ENCODE data around the gene EFHD1.

EFHD1 gene

GRCh38 chr2:232635820-232636219, 2.4 kb downstream of the EFHD1 start:
- Histone ChIP-seq H3K4me1 (ENCODE audit: control insufficient read depth, insufficient read depth, low read length) (peaks cover 15% of the 10 kb centered on the region), H3K9ac (ENCODE audit: low read length in 2 of 2) (no peak overlapping the region), H3K9me3 (ENCODE audit: control insufficient read depth in 2 of 2, low read length in 2 of 2) (no peaks in the 10 kb centered on the region), H3K36me3 (ENCODE audit: control insufficient read depth in 2 of 2, insufficient read depth in 2 of 2, low read length in 2 of 2) (no peaks in the 10 kb centered on the region), H3K27me3 (ENCODE audit: control insufficient read depth in 1 of 2, insufficient read depth in 2 of 2, low read length in 2 of 2) (peaks cover 21 to 33% of the 10 kb centered on the region in 2 donors), H3K27ac (ENCODE audit: low read length) (no peak overlapping the region), H3K4me3 (ENCODE audit: low read length in 2 of 2) (no peak overlapping the region)

- Histone ChIP-seq H3K4me3 (ENCODE audit: low read length in 2 of 2) (no peak overlapping the region), H3K27ac (ENCODE audit: low read length) (no peak overlapping the region), H3K36me3 (ENCODE audit: control insufficient read depth in 2 of 2, insufficient read depth in 2 of 2, low read length in 2 of 2) (no peaks in the 10 kb centered on the region), H3K9ac (ENCODE audit: low read length in 2 of 2) (no peak overlapping the region), H3K9me3 (ENCODE audit: control insufficient read depth in 2 of 2, low read length in 2 of 2) (no peaks in the 10 kb centered on the region), H3K27me3 (ENCODE audit: control insufficient read depth in 1 of 2, insufficient read depth in 2 of 2, low read length in 2 of 2) (peaks cover 21 to 33% of the 10 kb centered on the region in 2 donors), H3K4me1 (ENCODE audit: control insufficient read depth, insufficient read depth, low read length) (peaks cover 15% of the 10 kb centered on the region)
These were observed 3.5 kb downstream of the EFHD1 start for GRCh38 chr2:232636788-232637420.

- Histone ChIP-seq H3K9ac (ENCODE audit: low read length in 2 of 2) (no peak overlapping the region), H3K27ac (ENCODE audit: low read length) (no peak overlapping the region), H3K4me1 (ENCODE audit: control insufficient read depth, insufficient read depth, low read length) (peaks cover 10% of the 10 kb centered on the region), H3K9me3 (ENCODE audit: control insufficient read depth in 2 of 2, low read length in 2 of 2) (no peaks in the 10 kb centered on the region), H3K4me3 (ENCODE audit: low read length in 2 of 2) (no peak overlapping the region), H3K36me3 (ENCODE audit: control insufficient read depth in 2 of 2, insufficient read depth in 2 of 2, low read length in 2 of 2) (no peaks in the 10 kb centered on the region), H3K27me3 (ENCODE audit: control insufficient read depth in 1 of 2, insufficient read depth in 2 of 2, low read length in 2 of 2) (peaks cover 14 to 22% of the 10 kb centered on the region in 2 donors)
These were observed 4.6 kb downstream of the EFHD1 start for GRCh38 chr2:232637866-232638583.

GRCh38 chr2:232641153-232641848, 7.9 kb downstream of the EFHD1 start:
- H3K9me3 ChIP-seq (ENCODE audit: control insufficient read depth in 2 of 2, low read length in 2 of 2): no peaks in the 10 kb centered on the region
- H3K36me3 ChIP-seq (ENCODE audit: control insufficient read depth in 2 of 2, insufficient read depth in 2 of 2, low read length in 2 of 2): no peaks in the 10 kb centered on the region
- H3K27ac ChIP-seq (ENCODE audit: low read length): no peak overlapping the region
- H3K9ac ChIP-seq (ENCODE audit: low read length in 2 of 2): no peak overlapping the region
- H3K4me1 ChIP-seq (ENCODE audit: control insufficient read depth, insufficient read depth, low read length): no peaks in the 10 kb centered on the region
- peaks cover 0 to 3% of the 10 kb centered on the region in 2 donors for H3K27me3 ChIP-seq (ENCODE audit: control insufficient read depth in 1 of 2, insufficient read depth in 2 of 2, low read length in 2 of 2)
- no peak overlapping the region for H3K4me3 ChIP-seq (ENCODE audit: low read length in 2 of 2)

GRCh38 chr2:232643147-232643425, 9.7 kb downstream of the EFHD1 start:
- Histone ChIP-seq H3K36me3 (ENCODE audit: control insufficient read depth in 2 of 2, insufficient read depth in 2 of 2, low read length in 2 of 2) (no peaks in the 10 kb centered on the region), H3K4me1 (ENCODE audit: control insufficient read depth, insufficient read depth, low read length) (no peaks in the 10 kb centered on the region), H3K27me3 (ENCODE audit: control insufficient read depth in 1 of 2, insufficient read depth in 2 of 2, low read length in 2 of 2) (peaks cover 0 to 3% of the 10 kb centered on the region in 2 donors), H3K9ac (ENCODE audit: low read length in 2 of 2) (no peak overlapping the region), H3K9me3 (ENCODE audit: control insufficient read depth in 2 of 2, low read length in 2 of 2) (no peaks in the 10 kb centered on the region), H3K4me3 (ENCODE audit: low read length in 2 of 2) (no peak overlapping the region), H3K27ac (ENCODE audit: low read length) (no peak overlapping the region)

GRCh38 chr2:232643813-232644347, 10.5 kb downstream of the EFHD1 start:
- H3K4me3 ChIP-seq (ENCODE audit: low read length in 2 of 2): no peak overlapping the region

GRCh38 chr2:232645061-232645460, 11.7 kb downstream of the EFHD1 start:
- Histone ChIP-seq H3K4me3 (ENCODE audit: low read length in 2 of 2) (no peak overlapping the region), H3K4me1 (ENCODE audit: control insufficient read depth, insufficient read depth, low read length) (no peaks in the 10 kb centered on the region), H3K9me3 (ENCODE audit: control insufficient read depth in 2 of 2, low read length in 2 of 2) (no peaks in the 10 kb centered on the region), H3K36me3 (ENCODE audit: control insufficient read depth in 2 of 2, insufficient read depth in 2 of 2, low read length in 2 of 2) (no peaks in the 10 kb centered on the region), H3K9ac (ENCODE audit: low read length in 2 of 2) (no peak overlapping the region), H3K27me3 (ENCODE audit: control insufficient read depth in 1 of 2, insufficient read depth in 2 of 2, low read length in 2 of 2) (no peaks in the 10 kb centered on the region), H3K27ac (ENCODE audit: low read length) (no peak overlapping the region)

More at GRCh38 chr2:232643813-232644347, 10.5 kb downstream of the EFHD1 start:
- no peaks in the 10 kb centered on the region for H3K9me3 ChIP-seq (ENCODE audit: control insufficient read depth in 2 of 2, low read length in 2 of 2)
- peaks cover 0 to 3% of the 10 kb centered on the region in 2 donors for H3K27me3 ChIP-seq (ENCODE audit: control insufficient read depth in 1 of 2, insufficient read depth in 2 of 2, low read length in 2 of 2)
- H3K4me1 ChIP-seq (ENCODE audit: control insufficient read depth, insufficient read depth, low read length): no peaks in the 10 kb centered on the region
- no peaks in the 10 kb centered on the region for H3K36me3 ChIP-seq (ENCODE audit: control insufficient read depth in 2 of 2, insufficient read depth in 2 of 2, low read length in 2 of 2)
- no peak overlapping the region for H3K9ac ChIP-seq (ENCODE audit: low read length in 2 of 2)
- H3K27ac ChIP-seq (ENCODE audit: low read length): no peak overlapping the region

GRCh38 chr2:232646726-232647125, 13.3 kb downstream of the EFHD1 start:
- Histone ChIP-seq H3K27me3 (ENCODE audit: control insufficient read depth in 1 of 2, insufficient read depth in 2 of 2, low read length in 2 of 2) (no peaks in the 10 kb centered on the region), H3K9ac (ENCODE audit: low read length in 2 of 2) (no peak overlapping the region), H3K27ac (ENCODE audit: low read length) (no peak overlapping the region), H3K36me3 (ENCODE audit: control insufficient read depth in 2 of 2, insufficient read depth in 2 of 2, low read length in 2 of 2) (no peaks in the 10 kb centered on the region), H3K4me1 (ENCODE audit: control insufficient read depth, insufficient read depth, low read length) (no peaks in the 10 kb centered on the region), H3K9me3 (ENCODE audit: control insufficient read depth in 2 of 2, low read length in 2 of 2) (no peaks in the 10 kb centered on the region), H3K4me3 (ENCODE audit: low read length in 2 of 2) (no peak overlapping the region)

GRCh38 chr2:232647261-232647660, 13.9 kb downstream of the EFHD1 start:
- H3K27ac ChIP-seq (ENCODE audit: low read length): no peak overlapping the region
- H3K36me3 ChIP-seq (ENCODE audit: control insufficient read depth in 2 of 2, insufficient read depth in 2 of 2, low read length in 2 of 2): no peaks in the 10 kb centered on the region
- no peaks in the 10 kb centered on the region for H3K4me1 ChIP-seq (ENCODE audit: control insufficient read depth, insufficient read depth, low read length)
- H3K27me3 ChIP-seq (ENCODE audit: control insufficient read depth in 1 of 2, insufficient read depth in 2 of 2, low read length in 2 of 2): no peaks in the 10 kb centered on the region
- no peaks in the 10 kb centered on the region for H3K9me3 ChIP-seq (ENCODE audit: control insufficient read depth in 2 of 2, low read length in 2 of 2)
- H3K9ac ChIP-seq (ENCODE audit: low read length in 2 of 2): no peak overlapping the region
- H3K4me3 ChIP-seq (ENCODE audit: low read length in 2 of 2): no peak overlapping the region

- no peak overlapping the region for H3K9ac ChIP-seq (ENCODE audit: low read length in 2 of 2)
- H3K27me3 ChIP-seq (ENCODE audit: control insufficient read depth in 1 of 2, insufficient read depth in 2 of 2, low read length in 2 of 2): no peaks in the 10 kb centered on the region
- no peaks in the 10 kb centered on the region for H3K4me1 ChIP-seq (ENCODE audit: control insufficient read depth, insufficient read depth, low read length)
- H3K4me3 ChIP-seq (ENCODE audit: low read length in 2 of 2): no peak overlapping the region
- H3K36me3 ChIP-seq (ENCODE audit: control insufficient read depth in 2 of 2, insufficient read depth in 2 of 2, low read length in 2 of 2): no peaks in the 10 kb centered on the region
- H3K9me3 ChIP-seq (ENCODE audit: control insufficient read depth in 2 of 2, low read length in 2 of 2): no peaks in the 10 kb centered on the region
- H3K27ac ChIP-seq (ENCODE audit: low read length): no peak overlapping the region
These were observed 15.6 kb downstream of the EFHD1 start for GRCh38 chr2:232649033-232649432.

- Histone ChIP-seq H3K9ac (ENCODE audit: low read length in 2 of 2) (no peak overlapping the region), H3K36me3 (ENCODE audit: control insufficient read depth in 2 of 2, insufficient read depth in 2 of 2, low read length in 2 of 2) (no peaks in the 10 kb centered on the region), H3K27me3 (ENCODE audit: control insufficient read depth in 1 of 2, insufficient read depth in 2 of 2, low read length in 2 of 2) (no peaks in the 10 kb centered on the region), H3K4me3 (ENCODE audit: low read length in 2 of 2) (no peak overlapping the region), H3K9me3 (ENCODE audit: control insufficient read depth in 2 of 2, low read length in 2 of 2) (no peaks in the 10 kb centered on the region), H3K27ac (ENCODE audit: low read length) (no peak overlapping the region), H3K4me1 (ENCODE audit: control insufficient read depth, insufficient read depth, low read length) (no peaks in the 10 kb centered on the region)
These were observed 19.1 kb downstream of the EFHD1 start for GRCh38 chr2:232652505-232652851.

Measured in stomach smooth muscle (tissue), 2 donors.